ENCODE measurements around the gene PRKCB.
"Not testable (repeated sequence)": the region's sequence is repeated elsewhere in the genome, so short reads cannot be mapped to it uniquely, and the experiment has no call there.

The PRKCB gene

GRCh38 chr16:23905027-23905426 lies 69.2 kb downstream of the PRKCB start:
- peak in 1 of 2 experiments; percentile 44 for DNase-seq

- DNase-seq = no peak
These were observed 71.7 kb downstream of the PRKCB start for GRCh38 chr16:23907457-23907902.

GRCh38 chr16:23907903-23908302 lies 72.1 kb downstream of the PRKCB start:
- no peak for DNase-seq

- DNase-seq = no peak
These were observed 73.0 kb downstream of the PRKCB start for GRCh38 chr16:23908790-23909189.

GRCh38 chr16:23909792-23910418 lies 74.1 kb downstream of the PRKCB start:
- DNase-seq = no peak

- DNase-seq = no peak
These were observed 79.3 kb downstream of the PRKCB start for GRCh38 chr16:23914946-23915530.

- DNase-seq = not testable (repeated sequence)
These were observed 80.8 kb downstream of the PRKCB start for GRCh38 chr16:23916552-23916951.

GRCh38 chr16:23917621-23918020 lies 81.8 kb downstream of the PRKCB start:
- DNase-seq = no peak

GRCh38 chr16:23920446-23920845 lies 84.7 kb downstream of the PRKCB start:
- no peak for DNase-seq

- no peak for DNase-seq
These were observed 85.1 kb downstream of the PRKCB start for GRCh38 chr16:23920899-23921298.

- no peak for DNase-seq
These were observed 86.6 kb downstream of the PRKCB start for GRCh38 chr16:23922406-23922805.

GRCh38 chr16:23924128-23924527 lies 88.3 kb downstream of the PRKCB start:
- no peak for DNase-seq

GRCh38 chr16:23927796-23928195 lies 92.0 kb downstream of the PRKCB start:
- no peak for DNase-seq

- no peak for DNase-seq
These were observed 93.5 kb downstream of the PRKCB start for GRCh38 chr16:23929237-23929636.

- DNase-seq = no peak
These were observed 94.1 kb downstream of the PRKCB start for GRCh38 chr16:23929856-23930255.

GRCh38 chr16:23930791-23931190 lies 95.0 kb downstream of the PRKCB start:
- DNase-seq = no peak

GRCh38 chr16:23931199-23931598 lies 95.4 kb downstream of the PRKCB start:
- no peak for DNase-seq

GRCh38 chr16:23933650-23934049 lies 97.9 kb downstream of the PRKCB start:
- not testable (repeated sequence) for DNase-seq

- no peak for DNase-seq
These were observed 98.9 kb downstream of the PRKCB start for GRCh38 chr16:23934610-23935236.

GRCh38 chr16:23940111-23940510 lies 104.3 kb downstream of the PRKCB start:
- no peak for DNase-seq

GRCh38 chr16:23941025-23941424 lies 105.2 kb downstream of the PRKCB start:
- DNase-seq = no peak

GRCh38 chr16:23941963-23942564 lies 106.3 kb downstream of the PRKCB start:
- no peak for DNase-seq

- DNase-seq = no peak
These were observed 107.8 kb downstream of the PRKCB start for GRCh38 chr16:23943604-23944003.

- DNase-seq = no peak
These were observed 108.6 kb downstream of the PRKCB start for GRCh38 chr16:23944381-23944780.
